Panc1 (cell line): Measurements from ENCODE around the gene CD55. TPM values are rescaled to one million over a fixed set of nuclear protein-coding genes. Genes with fewer than 3 reads are reported as not detected.

Source experiments
- ATAC-seq: fragments of 200-7000 bp; cut with Tn5 transposase; 2 replicates; pipeline ENCODE4 v1.9.1; 2020; ENCODE audit warnings: mild to moderate bottlenecking, moderate library complexity
- BruUV-seq: library from RNA; stranded (reverse); fragments of 400-500 nt; replicated peaks from 2 replicates; lab custom pipeline; 2021; lab: Mats Ljungman, UMichigan
- CTCF ChIA-PET: fragments of 300-600 bp; sonication (Branson Sonifier 250); formaldehyde crosslinking; loops from one replicate; lab custom pipeline; 2022; ENCODE audit warnings: antibody characterized with exemption; lab: Charles Lee
- POLR2A ChIA-PET: fragments of 300-600 bp; sonication (Branson Sonifier 250); formaldehyde crosslinking; loops from one replicate; lab custom pipeline; 2022; ENCODE audit warnings: antibody characterized with exemption; lab: Charles Lee
- DNase-seq: peaks from one replicate; pipeline ENCODE4 v3.0.0-alpha.2; 2010; ENCODE audit warnings: low read depth, low spot score
- H3K27ac ChIP-seq: 2 replicates; pipeline ENCODE4 v1.5.1; 2011; ENCODE audit warnings: mild to moderate bottlenecking, low read length, inconsistent platforms
- H3K27me3 ChIP-seq: fragments of 200-500 bp; sonication (Bioruptor generic); 2 replicates; pipeline ENCODE4 v1.6.0; 2014; ENCODE audit warnings: low read length, inconsistent platforms; ENCODE audit not compliant: control insufficient read depth, insufficient read depth
- H3K36me3 ChIP-seq: fragments of 200-500 bp; sonication (Bioruptor generic); 2 replicates; pipeline ENCODE4 v1.5.1; 2014; ENCODE audit warnings: inconsistent platforms, mild to moderate bottlenecking, low read length, moderate library complexity; ENCODE audit not compliant: control insufficient read depth, insufficient read depth
- H3K4me1 ChIP-seq: 2 replicates; pipeline ENCODE4 v1.5.1; 2011; ENCODE audit warnings: inconsistent platforms, mild to moderate bottlenecking, low read length, moderate library complexity; ENCODE audit not compliant: control insufficient read depth, insufficient read depth
- H3K4me3 ChIP-seq, 2 experiments: 2 replicates each; pipeline ENCODE4 v1.5.1; 2011 to 2012; ENCODE audit warnings: low read depth in 2 of 2, low read length in 2 of 2, mild to moderate bottlenecking in 2 of 2, inconsistent platforms in 1 of 2, moderate library complexity in 1 of 2
- H3K9me3 ChIP-seq: fragments of 200-500 bp; sonication (Bioruptor generic); 2 replicates; pipeline ENCODE4 v1.5.1; 2014; ENCODE audit warnings: low read depth, mild to moderate bottlenecking, inconsistent platforms, low read length, moderate library complexity; ENCODE audit not compliant: control insufficient read depth, insufficient read depth
- POLR2AphosphoS5 ChIP-seq: IDR thresholded peaks from 2 replicates; pipeline ENCODE4 v1.6.1; 2012; ENCODE audit warnings: mild to moderate bottlenecking, low read depth, low read length, moderate library complexity
- SIN3A ChIP-seq: IDR thresholded peaks from 2 replicates; pipeline ENCODE4 v1.6.1; 2012; ENCODE audit warnings: low read depth, mild to moderate bottlenecking, low read length, moderate library complexity, borderline replicate concordance; ENCODE audit not compliant: insufficient read depth
- TCF7L2 ChIP-seq: IDR thresholded peaks from 2 replicates; pipeline ENCODE4 v1.6.1; 2011; ENCODE audit warnings: mild to moderate bottlenecking, low read depth, low read length, inconsistent platforms
- in situ Hi-C: cut with HindIII; loops from 2 replicates; pipeline ENCODE4 v1.10.0; 2016; ENCODE audit warnings: low sequenced_read_pairs, low pct_unique_long_range_greater_than_20kb
- intact Hi-C: fragments of 100-400 bp; cut with micrococcal nuclease; formaldehyde crosslinking; loops from one replicate; pipeline ENCODE4 v1.10.0; 2022; ENCODE audit not compliant: unreplicated experiment
- total RNA-seq: library from RNA; stranded (reverse); gene quantifications from one replicate; pipeline ENCODE4 v1.2.1, GENCODE V29; 2021; ENCODE audit not compliant: unreplicated experiment
- TF ChIP-seq, protein P1 (sequence below): fragments of 450-650 bp; IDR thresholded peaks from 2 replicates; pipeline ENCODE4 v1.5.1; 2017; ENCODE audit warnings: mild to moderate bottlenecking
- TF ChIP-seq, protein P2 (sequence below), 2 experiments: IDR thresholded peaks; 2 replicates each; pipeline ENCODE4 v1.6.1; 2011 to 2012; ENCODE audit warnings: low read depth in 2 of 2, control low read depth in 1 of 2, low read length in 1 of 2, mild to moderate bottlenecking in 1 of 2, moderate library complexity in 1 of 2; ENCODE audit not compliant: insufficient read depth in 1 of 2

CD55 gene
- total RNA-seq, 1 experiment from 2014 or later: 12.1 TPM

DNA sequence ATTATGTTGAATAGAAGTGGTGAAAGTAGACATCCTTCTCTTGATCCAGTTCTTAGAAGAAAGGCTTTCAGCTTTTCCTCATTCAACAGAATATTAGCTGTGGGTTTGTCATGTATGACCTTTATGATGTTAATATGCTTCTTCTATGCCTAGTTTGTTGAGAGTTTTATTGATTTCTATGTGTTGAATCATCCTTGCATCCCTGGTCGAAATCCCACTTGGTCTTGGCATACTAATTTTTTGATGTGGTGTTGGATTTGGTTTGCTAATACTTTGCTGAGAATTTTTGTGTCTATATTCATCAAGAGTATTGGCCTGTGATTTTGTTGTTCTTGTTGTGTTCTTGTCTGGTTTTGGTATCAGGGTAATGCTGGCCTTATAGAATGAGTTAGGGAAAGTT is 20.9 kb downstream of the CD55 start:
- TF ChIP-seq, protein P1, sequence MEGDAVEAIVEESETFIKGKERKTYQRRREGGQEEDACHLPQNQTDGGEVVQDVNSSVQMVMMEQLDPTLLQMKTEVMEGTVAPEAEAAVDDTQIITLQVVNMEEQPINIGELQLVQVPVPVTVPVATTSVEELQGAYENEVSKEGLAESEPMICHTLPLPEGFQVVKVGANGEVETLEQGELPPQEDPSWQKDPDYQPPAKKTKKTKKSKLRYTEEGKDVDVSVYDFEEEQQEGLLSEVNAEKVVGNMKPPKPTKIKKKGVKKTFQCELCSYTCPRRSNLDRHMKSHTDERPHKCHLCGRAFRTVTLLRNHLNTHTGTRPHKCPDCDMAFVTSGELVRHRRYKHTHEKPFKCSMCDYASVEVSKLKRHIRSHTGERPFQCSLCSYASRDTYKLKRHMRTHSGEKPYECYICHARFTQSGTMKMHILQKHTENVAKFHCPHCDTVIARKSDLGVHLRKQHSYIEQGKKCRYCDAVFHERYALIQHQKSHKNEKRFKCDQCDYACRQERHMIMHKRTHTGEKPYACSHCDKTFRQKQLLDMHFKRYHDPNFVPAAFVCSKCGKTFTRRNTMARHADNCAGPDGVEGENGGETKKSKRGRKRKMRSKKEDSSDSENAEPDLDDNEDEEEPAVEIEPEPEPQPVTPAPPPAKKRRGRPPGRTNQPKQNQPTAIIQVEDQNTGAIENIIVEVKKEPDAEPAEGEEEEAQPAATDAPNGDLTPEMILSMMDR: no peak
- TF ChIP-seq, protein P2, sequence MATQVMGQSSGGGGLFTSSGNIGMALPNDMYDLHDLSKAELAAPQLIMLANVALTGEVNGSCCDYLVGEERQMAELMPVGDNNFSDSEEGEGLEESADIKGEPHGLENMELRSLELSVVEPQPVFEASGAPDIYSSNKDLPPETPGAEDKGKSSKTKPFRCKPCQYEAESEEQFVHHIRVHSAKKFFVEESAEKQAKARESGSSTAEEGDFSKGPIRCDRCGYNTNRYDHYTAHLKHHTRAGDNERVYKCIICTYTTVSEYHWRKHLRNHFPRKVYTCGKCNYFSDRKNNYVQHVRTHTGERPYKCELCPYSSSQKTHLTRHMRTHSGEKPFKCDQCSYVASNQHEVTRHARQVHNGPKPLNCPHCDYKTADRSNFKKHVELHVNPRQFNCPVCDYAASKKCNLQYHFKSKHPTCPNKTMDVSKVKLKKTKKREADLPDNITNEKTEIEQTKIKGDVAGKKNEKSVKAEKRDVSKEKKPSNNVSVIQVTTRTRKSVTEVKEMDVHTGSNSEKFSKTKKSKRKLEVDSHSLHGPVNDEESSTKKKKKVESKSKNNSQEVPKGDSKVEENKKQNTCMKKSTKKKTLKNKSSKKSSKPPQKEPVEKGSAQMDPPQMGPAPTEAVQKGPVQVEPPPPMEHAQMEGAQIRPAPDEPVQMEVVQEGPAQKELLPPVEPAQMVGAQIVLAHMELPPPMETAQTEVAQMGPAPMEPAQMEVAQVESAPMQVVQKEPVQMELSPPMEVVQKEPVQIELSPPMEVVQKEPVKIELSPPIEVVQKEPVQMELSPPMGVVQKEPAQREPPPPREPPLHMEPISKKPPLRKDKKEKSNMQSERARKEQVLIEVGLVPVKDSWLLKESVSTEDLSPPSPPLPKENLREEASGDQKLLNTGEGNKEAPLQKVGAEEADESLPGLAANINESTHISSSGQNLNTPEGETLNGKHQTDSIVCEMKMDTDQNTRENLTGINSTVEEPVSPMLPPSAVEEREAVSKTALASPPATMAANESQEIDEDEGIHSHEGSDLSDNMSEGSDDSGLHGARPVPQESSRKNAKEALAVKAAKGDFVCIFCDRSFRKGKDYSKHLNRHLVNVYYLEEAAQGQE (IDR thresholded peaks at IDR 0.05; ENCODE audit: insufficient read depth in 1 of 2, low read depth in 2 of 2, low read length in 1 of 2): no peak
- TF ChIP-seq TCF7L2 (no peak), POLR2AphosphoS5 (no peak), SIN3A (no peak)
- in situ Hi-C loops (no loop called here), intact Hi-C loops (no loop called here)
- DNase-seq (no peak), ATAC-seq (no peak)
- no peaks in the 10 kb centered on the region for H3K4me1 ChIP-seq
- H3K27me3 ChIP-seq: no peaks in the 10 kb centered on the region
- no peaks in the 10 kb centered on the region for H3K9me3 ChIP-seq
- ChIA-PET CTCF (no interaction called here), POLR2A (interaction anchor here (0.7 kb wide), 1 partner anchor 89 kb away, joined by 3 read pairs; no protein-coding TSS in a partner anchor)
- no TSS peak for BruUV-seq
- no peak overlapping the region for H3K27ac ChIP-seq
- H3K36me3 ChIP-seq: no peaks in the 10 kb centered on the region
- no peak overlapping the region for H3K4me3 ChIP-seq

DNA sequence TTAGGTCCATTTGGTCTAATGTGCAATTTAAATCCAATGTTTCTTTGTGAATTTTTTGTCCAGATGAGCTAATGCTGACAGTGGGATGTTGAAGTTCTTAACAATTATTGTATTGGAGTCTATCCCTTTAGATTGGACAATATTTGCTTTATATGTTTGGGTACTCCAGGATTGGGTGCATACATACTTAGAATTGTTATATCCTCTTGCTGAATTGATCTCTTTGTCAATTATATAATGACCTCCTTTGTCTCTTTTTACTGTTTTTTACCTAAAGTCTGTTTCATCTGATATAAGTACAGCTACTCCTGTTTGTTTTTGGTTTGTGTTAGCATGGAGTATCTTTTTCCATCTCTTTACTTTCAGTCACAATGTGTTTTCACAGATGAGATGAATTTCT is 22.2 kb downstream of the CD55 start:
- no peaks in the 10 kb centered on the region for H3K36me3 ChIP-seq
- in situ Hi-C loops (no loop called here), intact Hi-C loops (no loop called here)
- no peak overlapping the region for H3K27ac ChIP-seq
- TF ChIP-seq SIN3A (no peak), POLR2AphosphoS5 (no peak), TCF7L2 (no peak)
- TF ChIP-seq, protein P2 (IDR thresholded peaks at IDR 0.05; ENCODE audit: insufficient read depth in 1 of 2, low read depth in 2 of 2, low read length in 1 of 2): no peak
- TF ChIP-seq, protein P1: no peak
- no peak for ATAC-seq
- ChIA-PET POLR2A (no interaction called here), CTCF (no interaction called here)
- no TSS peak for BruUV-seq
- no peaks in the 10 kb centered on the region for H3K27me3 ChIP-seq
- DNase-seq: no peak
- H3K9me3 ChIP-seq: no peaks in the 10 kb centered on the region
- H3K4me1 ChIP-seq: no peaks in the 10 kb centered on the region
- no peak overlapping the region for H3K4me3 ChIP-seq
